Islet precursor cell (in vitro differentiated cells): Measurements from ENCODE around the gene TMEM132A.
A peak's percentile ranks its signal among the peaks of the same experiment; 100 is the strongest.
"Not testable (repeated sequence)": the region's sequence is repeated elsewhere in the genome, so short reads cannot be mapped to it uniquely, and the experiment has no call there.

Source experiments
- DNase-seq: peaks from one replicate; pipeline ENCODE4 v3.0.0-alpha.2; 2018

The TMEM132A gene

DNA sequence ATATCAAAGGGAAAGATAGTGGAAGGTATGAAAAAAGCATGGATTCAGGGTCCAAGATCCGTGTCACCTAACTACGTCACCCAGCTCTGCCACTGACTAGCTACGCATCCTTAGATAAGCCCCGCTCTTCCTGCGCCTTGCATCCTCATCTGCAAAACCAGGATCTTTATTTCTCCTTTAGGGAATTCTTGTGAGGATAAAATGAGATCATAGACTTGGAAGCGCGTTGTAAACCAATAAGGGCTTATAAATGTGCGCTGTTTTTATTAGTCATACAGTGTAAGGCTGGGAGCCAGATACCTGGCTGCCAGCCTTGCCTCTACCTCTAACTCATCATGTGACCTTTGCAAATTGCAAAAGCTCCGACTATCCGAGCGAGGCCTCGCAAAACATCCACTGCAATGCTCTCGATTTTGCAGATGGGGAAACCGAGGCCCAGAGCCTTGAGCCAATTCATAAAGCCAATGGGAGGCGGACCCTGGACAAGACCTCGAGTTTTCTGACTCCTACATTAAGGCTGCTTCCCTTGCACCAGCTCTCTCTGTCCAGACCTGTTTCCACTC is 18.6 kb upstream of the TMEM132A start:
- no peak for DNase-seq

DNA sequence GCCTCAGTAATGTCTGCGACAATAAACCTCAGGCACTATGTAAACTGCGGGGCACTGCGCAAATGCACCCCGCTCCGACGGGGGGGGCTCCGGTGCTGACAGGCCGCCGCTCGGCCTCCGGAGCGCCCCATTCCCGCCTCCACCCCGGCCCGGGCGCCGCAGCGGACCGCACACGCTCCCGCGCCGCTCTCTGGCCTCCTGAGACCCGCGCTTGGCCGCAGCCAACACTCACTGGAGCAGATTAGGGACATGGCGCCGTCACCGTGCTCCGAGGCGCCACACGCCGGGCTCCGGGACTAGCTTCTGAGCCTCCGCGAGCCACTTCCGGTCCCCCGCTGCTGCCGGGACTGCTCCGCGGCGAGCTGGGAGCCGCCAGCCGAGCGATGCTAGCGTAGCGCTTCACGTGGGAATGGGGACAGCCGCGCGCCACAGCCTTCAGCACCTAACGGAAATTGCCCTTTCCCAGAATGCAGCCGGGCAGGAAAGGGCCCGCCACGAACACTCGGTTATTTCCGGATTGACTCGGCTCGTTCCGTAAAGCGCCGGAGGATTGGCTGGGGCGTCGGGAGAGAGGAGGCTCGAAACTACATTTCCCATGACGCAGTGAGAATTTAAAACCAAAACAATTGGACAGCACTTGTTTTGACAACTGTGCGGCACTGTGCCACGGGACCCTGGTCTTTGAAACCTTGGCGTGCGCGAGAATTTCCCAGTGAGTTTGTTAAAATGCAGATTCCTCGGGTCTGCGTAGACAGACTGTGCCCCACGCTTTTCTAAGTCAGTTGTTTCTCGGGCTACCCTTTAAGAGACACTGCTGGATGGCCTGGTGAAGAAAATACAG is 17.9 kb upstream of the TMEM132A start, which contains the start of gene PRPF19:
PRPF19 (minus strand) TSS at position 454 of the 841 bp plus-strand sequence; CDS start at position 251, 203 bp downstream.
- peak; percentile 99 for DNase-seq

- no peak for DNase-seq
These were observed 15.5 kb upstream of the TMEM132A start for GRCh38 chr11:60908803-60909202.

GRCh38 chr11:60909680-60910280 is 14.5 kb upstream of the TMEM132A start:
- not testable (repeated sequence) for DNase-seq

DNA sequence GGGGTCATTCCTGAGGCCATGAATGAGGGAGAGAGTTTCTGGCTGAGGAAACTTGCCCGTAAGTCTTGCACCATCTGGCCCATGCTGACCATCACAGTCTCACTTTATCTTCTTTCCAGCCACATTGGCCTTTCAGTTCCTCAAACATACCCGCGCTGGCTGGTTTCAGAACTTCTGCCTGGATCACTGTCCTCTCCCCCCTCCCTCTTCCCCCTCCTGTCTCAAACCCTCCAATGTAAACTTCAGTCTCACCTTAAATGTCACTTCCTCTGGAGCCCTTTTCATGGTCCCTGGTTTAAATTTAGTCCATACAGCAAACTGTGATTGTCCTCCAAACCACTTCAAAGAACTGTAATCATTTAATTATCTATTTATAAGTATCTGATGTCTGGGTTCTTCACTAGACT is 14.0 kb upstream of the TMEM132A start:
- no peak for DNase-seq

GRCh38 chr11:60910711-60911380 is 13.4 kb upstream of the TMEM132A start:
- no peak for DNase-seq

- DNase-seq: no peak
These were observed 11.9 kb upstream of the TMEM132A start for GRCh38 chr11:60912223-60912850.

DNA sequence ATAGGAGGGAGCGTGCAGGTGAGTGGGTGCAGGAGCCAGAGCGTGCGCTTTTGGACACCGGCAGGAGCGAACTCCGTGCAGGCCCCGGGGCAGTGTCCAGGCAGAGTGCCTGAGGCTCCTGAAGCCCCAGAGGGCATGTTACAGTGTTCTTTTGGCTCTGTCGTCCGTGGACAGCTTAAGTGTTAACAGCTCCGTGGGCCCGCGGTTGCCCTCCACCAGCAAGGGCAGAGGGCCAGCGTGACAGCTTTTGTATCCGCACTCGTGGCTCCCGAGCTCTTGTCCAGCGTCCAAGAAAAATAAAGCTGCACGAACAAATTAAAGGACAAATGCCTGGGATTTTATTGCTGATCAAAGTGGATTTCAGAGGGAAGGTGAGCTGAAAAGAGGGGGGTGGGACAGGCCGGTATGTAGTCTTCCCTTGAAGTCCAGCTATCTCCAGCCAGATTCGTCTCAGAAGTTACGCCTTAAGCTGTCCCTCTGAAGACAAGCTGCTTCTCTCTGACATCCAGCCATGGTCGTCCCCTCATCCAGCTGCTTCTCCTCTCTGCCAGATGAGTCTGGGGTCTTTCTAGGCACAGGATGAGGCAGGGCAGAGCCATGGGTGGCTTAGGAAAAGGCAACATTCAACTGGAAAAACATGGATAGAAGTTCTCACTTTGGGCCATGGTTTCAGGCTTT is 11.3 kb upstream of the TMEM132A start:
- no peak for DNase-seq

DNA sequence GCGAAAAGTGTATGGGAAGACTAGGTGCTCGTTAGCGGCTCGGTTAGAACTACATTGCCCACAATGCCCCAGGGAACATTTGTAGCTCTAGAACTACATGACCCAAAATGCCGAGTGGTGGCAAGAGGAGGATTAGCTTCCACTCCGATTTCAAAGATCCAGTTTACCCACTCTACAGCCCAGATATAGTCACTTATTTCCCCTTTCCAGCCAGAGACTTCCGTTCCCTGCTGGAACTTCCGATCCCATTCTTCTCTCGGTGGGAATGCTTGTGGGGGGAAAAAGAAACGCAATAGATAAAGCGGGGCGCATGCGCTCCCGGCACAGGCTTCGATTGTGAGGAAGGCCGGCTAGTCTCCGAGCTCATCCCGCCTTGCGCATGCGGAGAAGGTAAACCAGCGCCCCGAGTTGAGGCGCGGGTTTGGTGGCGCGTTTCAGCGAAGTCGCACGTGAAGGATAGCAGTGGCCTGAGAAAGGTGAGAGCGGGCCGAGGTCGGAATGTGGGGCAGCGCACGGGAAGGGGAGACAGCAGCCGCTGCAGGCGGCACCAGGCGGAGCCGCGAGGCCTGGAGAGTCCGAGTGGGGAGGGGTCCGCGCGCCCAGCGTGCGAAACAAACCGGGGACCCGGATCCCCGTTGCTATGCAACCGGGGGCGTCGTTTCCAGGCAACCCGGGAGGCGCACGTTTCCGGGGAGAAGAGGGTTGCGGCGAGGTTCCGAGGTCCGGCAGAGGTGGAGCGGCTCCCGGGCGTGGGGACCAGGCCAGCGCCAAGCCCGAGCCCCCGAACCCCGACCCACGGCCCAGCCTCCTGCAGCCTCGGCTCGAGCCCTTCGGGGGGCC is 10.2 kb upstream of the TMEM132A start, which contains the start of gene TMEM109:
TMEM109 (plus strand) TSS at position 366 of the 840 bp plus-strand sequence. CDS start 5,536 bp downstream, outside the sequence.
- DNase-seq: peak; percentile 91

- DNase-seq: no peak
These were observed 9.5 kb upstream of the TMEM132A start for GRCh38 chr11:60914633-60915247.

GRCh38 chr11:60915248-60915914 is 8.9 kb upstream of the TMEM132A start:
- peak; percentile 91 for DNase-seq

DNA sequence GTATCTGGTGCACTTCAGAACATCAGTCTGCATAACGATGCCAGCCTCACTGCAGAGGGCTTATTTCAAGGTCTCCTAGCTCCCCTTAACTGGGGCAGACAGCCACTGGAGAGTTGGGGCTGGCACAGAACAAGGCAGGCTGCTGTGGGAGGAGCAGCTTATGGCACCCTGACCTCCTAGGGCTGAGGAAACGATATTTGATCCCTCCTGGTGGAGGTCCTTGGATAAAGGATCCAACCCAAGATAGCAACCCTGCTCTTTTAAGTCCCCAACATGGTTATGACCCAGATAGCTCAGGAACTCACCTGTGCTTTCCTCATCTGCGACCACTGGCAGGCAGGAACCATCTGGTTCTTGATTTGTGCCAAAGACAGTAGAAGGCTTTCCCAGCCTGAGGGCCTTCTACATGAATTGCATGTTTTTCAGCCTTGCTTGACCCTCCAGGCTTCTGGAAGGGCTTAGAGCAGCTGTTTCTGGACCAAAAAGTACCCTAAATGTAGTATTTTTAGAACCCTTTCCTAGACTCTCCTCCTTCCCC is 7.5 kb upstream of the TMEM132A start:
- DNase-seq: no peak

DNA sequence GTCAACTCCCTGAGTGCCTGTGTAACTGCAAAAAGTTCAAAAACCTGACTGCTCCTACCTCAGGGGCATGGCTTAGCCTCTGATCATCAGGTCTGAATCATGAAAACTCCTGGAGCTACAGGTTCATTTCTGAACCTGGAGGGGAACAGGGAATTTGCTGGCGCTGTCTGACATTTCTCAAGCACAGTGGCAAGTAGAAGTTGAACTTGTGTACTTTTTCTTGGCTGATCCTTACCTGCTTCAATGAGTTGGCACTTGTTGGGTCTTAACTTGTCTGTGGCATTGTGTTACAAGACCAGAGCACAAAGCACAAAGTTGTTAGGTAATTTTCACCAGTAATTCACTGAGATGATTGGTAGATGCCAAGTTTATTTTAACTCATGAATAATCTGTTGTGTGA is 7.0 kb upstream of the TMEM132A start:
- DNase-seq: no peak

DNA sequence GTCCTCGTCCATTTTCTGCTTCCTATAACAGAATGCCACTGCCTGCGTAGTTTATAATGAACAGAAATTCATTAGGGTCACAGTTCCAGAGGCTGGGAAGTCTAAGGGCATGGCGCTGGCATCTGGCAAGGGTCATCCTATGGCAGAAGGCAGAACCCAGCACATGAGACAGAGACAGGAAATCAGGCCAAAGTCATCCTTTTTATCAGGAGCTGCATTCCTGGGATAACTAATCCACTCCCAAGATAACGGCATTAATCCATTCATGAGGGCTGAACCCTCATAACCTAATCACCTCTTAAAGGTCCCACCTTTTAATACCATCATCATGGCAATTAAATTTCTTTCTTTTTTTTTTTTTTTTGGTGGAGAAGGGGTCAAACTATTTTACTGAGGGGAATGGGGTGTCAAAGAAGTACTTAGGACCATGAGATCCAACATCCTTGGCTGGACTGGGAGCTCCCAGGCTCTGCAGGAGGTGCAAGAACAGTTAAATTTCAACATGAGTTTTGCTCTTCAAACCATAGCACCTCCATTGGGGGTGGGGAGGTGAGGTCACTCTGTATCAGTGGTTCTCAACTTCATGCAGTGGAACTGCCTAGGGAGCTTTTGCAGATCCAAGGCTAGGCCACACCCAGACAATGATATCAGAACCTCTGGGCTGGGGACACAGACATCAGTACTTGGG is 5.9 kb upstream of the TMEM132A start:
- no peak for DNase-seq

- DNase-seq: no peak
These were observed 5.4 kb upstream of the TMEM132A start for GRCh38 chr11:60918939-60919265.

DNA sequence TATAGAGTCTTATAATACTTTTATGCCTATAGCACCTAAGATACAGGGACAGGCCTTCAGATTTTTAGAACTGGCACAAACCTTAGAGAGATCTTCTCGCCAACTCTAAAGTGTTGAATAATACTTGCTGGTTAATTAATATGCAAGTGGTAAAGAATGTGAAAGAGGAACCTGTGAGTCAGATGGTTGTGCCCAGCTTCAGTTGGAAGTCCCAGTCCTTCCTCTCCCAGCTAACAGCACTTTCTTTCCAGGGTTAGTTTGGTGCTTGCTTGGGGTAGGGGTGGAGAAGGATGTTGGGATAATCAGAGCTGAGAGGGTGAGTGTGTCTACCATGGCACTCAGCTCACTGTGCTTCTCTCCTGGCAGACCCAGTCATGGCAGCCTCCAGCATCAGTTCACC is 4.9 kb upstream of the TMEM132A start:
- DNase-seq: no peak

- no peak for DNase-seq
These were observed 4.3 kb upstream of the TMEM132A start for GRCh38 chr11:60919956-60920355.

- no peak for DNase-seq
These were observed 3.0 kb upstream of the TMEM132A start for GRCh38 chr11:60921259-60921658.

- no peak for DNase-seq
These were observed 2.4 kb upstream of the TMEM132A start for GRCh38 chr11:60921777-60922335.
